Neuronal stem cell (in vitro differentiated cells): ENCODE results near the gene KDM5C.

Experiments
- DNase-seq: peaks from one replicate; pipeline ENCODE4 v3.0.0-alpha.2; 2013; ENCODE audit warnings: low spot score
- H2AFZ ChIP-seq: one replicate; pipeline ENCODE4 v1.6.1; 2013; ENCODE audit warnings: mild to moderate bottlenecking, low read length, inconsistent platforms
- H2AK5ac ChIP-seq: 2 replicates; pipeline ENCODE4 v1.6.1; 2013; ENCODE audit warnings: low read depth, mild to moderate bottlenecking, inconsistent platforms, low read length, moderate library complexity, mixed read lengths
- H2BK120ac ChIP-seq: 2 replicates; pipeline ENCODE4 v1.6.1; 2013; ENCODE audit warnings: low read depth, mild to moderate bottlenecking, inconsistent platforms, low read length, moderate library complexity, mixed read lengths
- H2BK12ac ChIP-seq: one replicate; pipeline ENCODE4 v1.6.1; 2013; ENCODE audit warnings: low read length, inconsistent platforms
- H2BK15ac ChIP-seq: 2 replicates; pipeline ENCODE4 v1.6.1; 2013; ENCODE audit warnings: mild to moderate bottlenecking, low read length, inconsistent platforms, mixed read lengths
- H2BK5ac ChIP-seq: one replicate; pipeline ENCODE4 v1.6.1; 2013; ENCODE audit warnings: inconsistent platforms, mild to moderate bottlenecking, low read length, moderate library complexity
- H3K14ac ChIP-seq: one replicate; pipeline ENCODE4 v1.6.1; 2013; ENCODE audit warnings: low read length, inconsistent platforms
- H3K18ac ChIP-seq: 2 replicates; pipeline ENCODE4 v1.6.1; 2013; ENCODE audit warnings: low read length, inconsistent platforms
- H3K23ac ChIP-seq: 2 replicates; pipeline ENCODE4 v1.6.1; 2013; ENCODE audit warnings: low read depth, mild to moderate bottlenecking, mixed read lengths, low read length, inconsistent platforms; ENCODE audit not compliant: poor library complexity
- H3K27ac ChIP-seq: replicated peaks from 3 replicates; pipeline ENCODE4 v1.5.1; 2013; ENCODE audit warnings: low read length, inconsistent platforms
- H3K27me3 ChIP-seq, 3 experiments: 2 replicates each; pipeline ENCODE4 v1.6.1; 2013; ENCODE audit warnings: low read length in 3 of 3, mild to moderate bottlenecking in 2 of 3, inconsistent platforms in 1 of 3, low read depth in 1 of 3, mixed read lengths in 1 of 3, moderate library complexity in 1 of 3; ENCODE audit not compliant: control insufficient read depth in 3 of 3, insufficient read depth in 3 of 3
- H3K36me3 ChIP-seq, 2 donors: replicated peaks in 1 of 2; 2 replicates each; pipeline ENCODE4 v1.6.1; 2013; ENCODE audit warnings: low read length in 2 of 2; ENCODE audit not compliant: control insufficient read depth in 2 of 2, insufficient read depth in 2 of 2
- H3K4ac ChIP-seq: 2 replicates; pipeline ENCODE4 v1.6.1; 2013; ENCODE audit warnings: inconsistent platforms, mild to moderate bottlenecking, low read length, moderate library complexity
- H3K4me1 ChIP-seq, 2 donors: 1 replicate in 1 of 2; 2 replicates in 1 of 2; pipeline ENCODE4 v1.6.1; 2013; ENCODE audit warnings: low read length in 2 of 2, low read depth in 1 of 2; ENCODE audit not compliant: control insufficient read depth in 2 of 2, insufficient read depth in 1 of 2
- H3K4me2 ChIP-seq: one replicate; pipeline ENCODE4 v1.6.1; 2013; ENCODE audit warnings: mild to moderate bottlenecking, low read length, inconsistent platforms; ENCODE audit not compliant: insufficient read depth, poor library complexity, severe bottlenecking
- H3K4me3 ChIP-seq, 2 donors: 2 replicates each; pipeline ENCODE4 v1.5.1; 2013; ENCODE audit warnings: low read length in 2 of 2, mild to moderate bottlenecking in 2 of 2, inconsistent platforms in 1 of 2, moderate library complexity in 1 of 2
- H3K79me1 ChIP-seq: one replicate; pipeline ENCODE4 v1.6.1; 2013; ENCODE audit warnings: low read depth, mild to moderate bottlenecking, inconsistent platforms, low read length, moderate library complexity
- H3K9ac ChIP-seq: one replicate; pipeline ENCODE4 v1.6.1; 2013; ENCODE audit warnings: mild to moderate bottlenecking, low read depth, low read length, inconsistent platforms; ENCODE audit not compliant: poor library complexity
- H3K9me3 ChIP-seq, 2 donors: replicated peaks in 1 of 2; 2 replicates each; pipeline versions ENCODE3 to v1.6.1; 2013; ENCODE audit warnings: low read length in 2 of 2, mild to moderate bottlenecking in 2 of 2, inconsistent platforms in 1 of 2, low read depth in 1 of 2, mixed read lengths in 1 of 2, moderate library complexity in 1 of 2; ENCODE audit not compliant: control insufficient read depth in 2 of 2, insufficient read depth in 1 of 2
- H4K8ac ChIP-seq: one replicate; pipeline ENCODE4 v1.6.1; 2013; ENCODE audit warnings: low read depth, mild to moderate bottlenecking, inconsistent platforms, low read length, moderate library complexity
- H4K91ac ChIP-seq: one replicate; pipeline ENCODE4 v1.6.1; 2013; ENCODE audit warnings: low read length, low read depth, mild to moderate bottlenecking, inconsistent platforms; ENCODE audit not compliant: poor library complexity
- WGBS, 2 donors: extraction: QIAGEN DNeasy Blood & Tissue Kit; methylation state at CpG; one replicate each; pipeline ENCODE4 v1.1.7; 2013; ENCODE audit warnings: missing lambda C conversion rate in 2 of 2, mixed read lengths in 1 of 2; ENCODE audit not compliant: insufficient read length in 2 of 2, insufficient replicate concordance in 1 of 2; ENCODE audit errors: extremely low coverage in 2 of 2; 5-methylcytosine and 5-hydroxymethylcytosine counted together

The KDM5C gene

GRCh38 chrX:53262189-53262917, 37.3 kb upstream of the KDM5C start:
- no peak overlapping the region for H2AK5ac ChIP-seq
- no CpG with 5 or more reads among the region's 7 CpGs for WGBS, 2 donors
- no peak overlapping the region for H4K91ac ChIP-seq
- DNase-seq, result no peak
- no peak overlapping the region for H2BK12ac ChIP-seq
- H3K18ac ChIP-seq, result no peak overlapping the region
- H3K4ac ChIP-seq, result no peak overlapping the region
- H3K27ac ChIP-seq, result no peak overlapping the region
- H2BK15ac ChIP-seq, result no peak overlapping the region
- no peaks in the 10 kb centered on the region for H3K9me3 ChIP-seq
- no peaks in the 10 kb centered on the region for H3K36me3 ChIP-seq
- no peak overlapping the region for H3K4me2 ChIP-seq
- no peak overlapping the region for H3K14ac ChIP-seq
- no peak overlapping the region for H3K4me3 ChIP-seq
- H2BK120ac ChIP-seq, result no peak overlapping the region
- no peak overlapping the region for H4K8ac ChIP-seq
- peaks cover 0 to 11% (median 0%) of the 10 kb centered on the region in 3 experiments for H3K27me3 ChIP-seq
- no peak overlapping the region for H3K23ac ChIP-seq
- H3K79me1 ChIP-seq, result no peaks in the 10 kb centered on the region
- H2AFZ ChIP-seq, result no peak overlapping the region
- no peak overlapping the region for H2BK5ac ChIP-seq
- H3K4me1 ChIP-seq, result peaks cover 0 to 10% of the 10 kb centered on the region in 2 donors
- no peak overlapping the region for H3K9ac ChIP-seq

DNA sequence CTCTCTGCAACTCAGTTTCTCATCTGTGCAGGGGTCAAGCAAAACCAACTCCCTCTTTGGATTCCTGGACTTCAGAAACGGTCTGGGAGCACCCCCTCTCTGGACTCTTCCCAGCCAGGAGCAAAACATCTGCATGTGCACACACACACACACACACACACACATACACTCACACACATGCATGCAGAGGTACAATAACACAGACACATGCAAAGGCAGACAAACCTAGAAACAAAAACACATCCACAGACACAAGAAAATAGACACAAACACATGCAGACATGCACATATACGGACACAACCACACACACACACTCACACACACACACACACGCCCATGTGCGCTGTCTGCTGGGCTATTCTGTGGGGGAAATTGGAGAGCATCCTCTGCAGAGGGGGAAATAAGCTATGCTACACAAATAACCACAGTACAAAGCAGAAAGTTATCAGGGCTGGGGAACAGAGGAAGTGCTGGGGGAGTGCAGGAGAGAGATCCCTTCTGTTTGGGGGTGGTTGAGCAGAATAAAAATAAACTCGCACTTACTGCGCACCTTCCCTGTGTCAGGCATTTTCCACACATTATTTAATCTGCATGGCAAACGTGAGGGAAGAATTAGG, 36.5 kb upstream of the KDM5C start:
- no peak overlapping the region for H3K4me2 ChIP-seq
- no peak overlapping the region for H2BK12ac ChIP-seq
- H3K36me3 ChIP-seq, result no peaks in the 10 kb centered on the region
- no peak overlapping the region for H2AFZ ChIP-seq
- H2BK120ac ChIP-seq, result no peak overlapping the region
- no peak overlapping the region for H3K27ac ChIP-seq
- H3K4me3 ChIP-seq, result no peak overlapping the region
- H2BK15ac ChIP-seq, result no peak overlapping the region
- peaks cover 0 to 11% (median 0%) of the 10 kb centered on the region in 3 experiments for H3K27me3 ChIP-seq
- no peak overlapping the region for H3K23ac ChIP-seq
- H3K4me1 ChIP-seq, result peaks cover 4 to 13% of the 10 kb centered on the region in 2 donors
- H3K9me3 ChIP-seq, result no peaks in the 10 kb centered on the region
- H4K91ac ChIP-seq, result no peak overlapping the region
- H2AK5ac ChIP-seq, result no peak overlapping the region
- no peaks in the 10 kb centered on the region for H3K79me1 ChIP-seq
- no peak overlapping the region for H2BK5ac ChIP-seq
- WGBS, 2 donors, result no CpG with 5 or more reads among the region's 7 CpGs
- no peak overlapping the region for H3K14ac ChIP-seq
- H3K18ac ChIP-seq, result no peak overlapping the region
- H4K8ac ChIP-seq, result no peak overlapping the region
- no peak overlapping the region for H3K9ac ChIP-seq
- DNase-seq, result no peak
- no peak overlapping the region for H3K4ac ChIP-seq

- Histone ChIP-seq H3K9ac (no peak overlapping the region), H3K4me3 (no peak overlapping the region), H2AFZ (no peak overlapping the region), H3K14ac (no peak overlapping the region), H2BK12ac (no peak overlapping the region), H3K4me1 (peaks cover 8 to 14% of the 10 kb centered on the region in 2 donors), H3K4ac (no peak overlapping the region), H3K4me2 (no peak overlapping the region), H2BK120ac (no peak overlapping the region), H3K18ac (no peak overlapping the region), H4K8ac (no peak overlapping the region), H4K91ac (no peak overlapping the region), H3K27me3 (peaks cover 0 to 11% (median 0%) of the 10 kb centered on the region in 3 experiments), H2BK5ac (no peak overlapping the region), H3K23ac (no peak overlapping the region), H3K36me3 (no peaks in the 10 kb centered on the region), H2BK15ac (no peak overlapping the region), H3K9me3 (no peaks in the 10 kb centered on the region), H2AK5ac (no peak overlapping the region), H3K27ac (no peak overlapping the region), H3K79me1 (no peaks in the 10 kb centered on the region)
- DNase-seq, result no peak
- no CpG with 5 or more reads among the region's 7 CpGs for whole genome bisulfite sequencing, 2 donors
These were observed 35.8 kb upstream of the KDM5C start for GRCh38 chrX:53260836-53261235.

- no peak overlapping the region for H3K4me2 ChIP-seq
These were observed 32.8 kb upstream of the KDM5C start for GRCh38 chrX:53257670-53258423.

More at GRCh38 chrX:53257670-53258423, 32.8 kb upstream of the KDM5C start:
- H3K4ac ChIP-seq, result no peak overlapping the region
- no peaks in the 10 kb centered on the region for H3K36me3 ChIP-seq
- no peak overlapping the region for H3K18ac ChIP-seq
- H3K9me3 ChIP-seq, result no peaks in the 10 kb centered on the region
- peaks cover 8 to 12% of the 10 kb centered on the region in 2 donors for H3K4me1 ChIP-seq
- no peak overlapping the region for H2BK5ac ChIP-seq
- no peak overlapping the region for H4K8ac ChIP-seq
- no peak for DNase-seq
- H2BK12ac ChIP-seq, result no peak overlapping the region
- no peak overlapping the region for H4K91ac ChIP-seq
- H3K79me1 ChIP-seq, result no peaks in the 10 kb centered on the region
- no peak overlapping the region for H2AFZ ChIP-seq
- no peak overlapping the region for H3K27ac ChIP-seq
- H3K23ac ChIP-seq, result no peak overlapping the region
- H2BK120ac ChIP-seq, result no peak overlapping the region
- H3K27me3 ChIP-seq, result peaks cover 0 to 11% (median 0%) of the 10 kb centered on the region in 3 experiments
- H3K14ac ChIP-seq, result no peak overlapping the region
- H3K9ac ChIP-seq, result no peak overlapping the region
- no peak overlapping the region for H2BK15ac ChIP-seq
- H2AK5ac ChIP-seq, result no peak overlapping the region
- WGBS, 2 donors, result no CpG with 5 or more reads among the region's 6 CpGs
- H3K4me3 ChIP-seq, result no peak overlapping the region
